WTC11 (cell line): ENCODE results near the gene CCDC200.

Experiments
- ATF1 ChIP-seq: sonication (generic); formaldehyde crosslinking; IDR thresholded peaks from 2 replicates; pipeline ENCODE4 v1.8.1; 2023; ENCODE audit warnings: mild to moderate bottlenecking, moderate library complexity, missing genetic modification reagents
- CREM ChIP-seq: sonication (generic); formaldehyde crosslinking; IDR thresholded peaks from 2 replicates; pipeline ENCODE4 v1.8.1; 2022; ENCODE audit warnings: mild to moderate bottlenecking, missing genetic modification reagents, moderate library complexity
- ELF4 ChIP-seq: sonication (generic); formaldehyde crosslinking; IDR thresholded peaks from 2 replicates; pipeline ENCODE4 v1.8.1; 2022; ENCODE audit warnings: low read depth, mild to moderate bottlenecking, moderate library complexity, missing genetic modification reagents
- ETV6 ChIP-seq: sonication (generic); formaldehyde crosslinking; IDR thresholded peaks from 2 replicates; pipeline ENCODE4 v1.8.1; 2022; ENCODE audit warnings: mild to moderate bottlenecking, missing genetic modification reagents
- NFE2L1 ChIP-seq: sonication (generic); formaldehyde crosslinking; IDR thresholded peaks from 2 replicates; pipeline ENCODE4 v1.8.1; 2023; ENCODE audit warnings: missing genetic modification reagents
- NFYB ChIP-seq: sonication (generic); formaldehyde crosslinking; conservative IDR thresholded peaks from 2 replicates; pipeline ENCODE4 v1.8.0; 2022; ENCODE audit warnings: low read depth, missing genetic modification reagents
- RELA ChIP-seq: sonication (generic); formaldehyde crosslinking; IDR thresholded peaks from 2 replicates; pipeline ENCODE4 v1.8.1; 2022; ENCODE audit warnings: missing genetic modification reagents, mild to moderate bottlenecking, borderline replicate concordance
- TEAD4 ChIP-seq: sonication (generic); formaldehyde crosslinking; IDR thresholded peaks from 2 replicates; pipeline ENCODE4 v1.8.0; 2022; ENCODE audit warnings: mild to moderate bottlenecking, missing genetic modification reagents
- TF ChIP-seq, protein P1 (sequence below): fragments of 200-600 bp; IDR thresholded peaks from 2 replicates; pipeline ENCODE4 v1.8.0; 2022; ENCODE audit warnings: antibody characterized with exemption
- TF ChIP-seq, protein P2 (sequence below): sonication (generic); formaldehyde crosslinking; IDR thresholded peaks from 2 replicates; pipeline ENCODE4 v1.8.1; 2022; ENCODE audit warnings: low read depth, missing genetic modification reagents, borderline replicate concordance
- TF ChIP-seq, protein P3 (sequence below): sonication (generic); formaldehyde crosslinking; IDR thresholded peaks from 2 replicates; pipeline ENCODE4 v1.8.0; 2023; ENCODE audit warnings: missing genetic modification reagents
- TF ChIP-seq, protein P4 (sequence below): sonication (generic); formaldehyde crosslinking; IDR thresholded peaks from 2 replicates; pipeline ENCODE4 v1.8.1; 2022; ENCODE audit warnings: mild to moderate bottlenecking, missing genetic modification reagents, moderate library complexity, borderline replicate concordance
- TF ChIP-seq, protein P5 (sequence below): sonication (generic); formaldehyde crosslinking; IDR thresholded peaks from 2 replicates; pipeline ENCODE4 v1.8.0; 2022; ENCODE audit warnings: mild to moderate bottlenecking, missing genetic modification reagents

DNA sequence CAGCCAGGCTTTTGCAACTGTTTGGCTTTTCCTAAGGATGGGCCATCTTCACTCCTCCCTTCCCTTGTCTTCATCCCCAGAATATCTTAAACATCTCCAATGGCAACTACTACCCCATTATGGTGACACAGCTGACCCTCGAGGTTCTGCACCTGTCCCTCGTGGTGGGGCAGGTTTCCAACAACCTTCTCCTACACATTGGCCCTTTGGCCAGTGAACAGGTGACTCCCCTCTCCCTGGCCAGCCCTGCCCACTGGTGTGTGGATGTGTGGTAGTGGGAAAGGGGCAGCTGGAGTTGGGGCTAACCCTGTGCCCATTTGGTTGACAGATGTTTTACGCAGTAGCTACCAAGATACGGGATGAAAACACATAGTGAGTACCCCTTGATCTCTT lies 12.1 kb downstream of the CCDC200 start:
- TF ChIP-seq, protein P1, sequence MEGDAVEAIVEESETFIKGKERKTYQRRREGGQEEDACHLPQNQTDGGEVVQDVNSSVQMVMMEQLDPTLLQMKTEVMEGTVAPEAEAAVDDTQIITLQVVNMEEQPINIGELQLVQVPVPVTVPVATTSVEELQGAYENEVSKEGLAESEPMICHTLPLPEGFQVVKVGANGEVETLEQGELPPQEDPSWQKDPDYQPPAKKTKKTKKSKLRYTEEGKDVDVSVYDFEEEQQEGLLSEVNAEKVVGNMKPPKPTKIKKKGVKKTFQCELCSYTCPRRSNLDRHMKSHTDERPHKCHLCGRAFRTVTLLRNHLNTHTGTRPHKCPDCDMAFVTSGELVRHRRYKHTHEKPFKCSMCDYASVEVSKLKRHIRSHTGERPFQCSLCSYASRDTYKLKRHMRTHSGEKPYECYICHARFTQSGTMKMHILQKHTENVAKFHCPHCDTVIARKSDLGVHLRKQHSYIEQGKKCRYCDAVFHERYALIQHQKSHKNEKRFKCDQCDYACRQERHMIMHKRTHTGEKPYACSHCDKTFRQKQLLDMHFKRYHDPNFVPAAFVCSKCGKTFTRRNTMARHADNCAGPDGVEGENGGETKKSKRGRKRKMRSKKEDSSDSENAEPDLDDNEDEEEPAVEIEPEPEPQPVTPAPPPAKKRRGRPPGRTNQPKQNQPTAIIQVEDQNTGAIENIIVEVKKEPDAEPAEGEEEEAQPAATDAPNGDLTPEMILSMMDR = no peak
- no peak for TF ChIP-seq ATF1 (CRISPR knock-in tag)
- TF ChIP-seq, protein P2, sequence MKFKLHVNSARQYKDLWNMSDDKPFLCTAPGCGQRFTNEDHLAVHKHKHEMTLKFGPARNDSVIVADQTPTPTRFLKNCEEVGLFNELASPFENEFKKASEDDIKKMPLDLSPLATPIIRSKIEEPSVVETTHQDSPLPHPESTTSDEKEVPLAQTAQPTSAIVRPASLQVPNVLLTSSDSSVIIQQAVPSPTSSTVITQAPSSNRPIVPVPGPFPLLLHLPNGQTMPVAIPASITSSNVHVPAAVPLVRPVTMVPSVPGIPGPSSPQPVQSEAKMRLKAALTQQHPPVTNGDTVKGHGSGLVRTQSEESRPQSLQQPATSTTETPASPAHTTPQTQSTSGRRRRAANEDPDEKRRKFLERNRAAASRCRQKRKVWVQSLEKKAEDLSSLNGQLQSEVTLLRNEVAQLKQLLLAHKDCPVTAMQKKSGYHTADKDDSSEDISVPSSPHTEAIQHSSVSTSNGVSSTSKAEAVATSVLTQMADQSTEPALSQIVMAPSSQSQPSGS (CRISPR knock-in tag) = no peak
- TF ChIP-seq, protein P3, sequence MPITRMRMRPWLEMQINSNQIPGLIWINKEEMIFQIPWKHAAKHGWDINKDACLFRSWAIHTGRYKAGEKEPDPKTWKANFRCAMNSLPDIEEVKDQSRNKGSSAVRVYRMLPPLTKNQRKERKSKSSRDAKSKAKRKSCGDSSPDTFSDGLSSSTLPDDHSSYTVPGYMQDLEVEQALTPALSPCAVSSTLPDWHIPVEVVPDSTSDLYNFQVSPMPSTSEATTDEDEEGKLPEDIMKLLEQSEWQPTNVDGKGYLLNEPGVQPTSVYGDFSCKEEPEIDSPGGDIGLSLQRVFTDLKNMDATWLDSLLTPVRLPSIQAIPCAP (CRISPR knock-in tag) = no peak
- no peak for TF ChIP-seq TEAD4 (CRISPR knock-in tag)
- TF ChIP-seq, protein P4, sequence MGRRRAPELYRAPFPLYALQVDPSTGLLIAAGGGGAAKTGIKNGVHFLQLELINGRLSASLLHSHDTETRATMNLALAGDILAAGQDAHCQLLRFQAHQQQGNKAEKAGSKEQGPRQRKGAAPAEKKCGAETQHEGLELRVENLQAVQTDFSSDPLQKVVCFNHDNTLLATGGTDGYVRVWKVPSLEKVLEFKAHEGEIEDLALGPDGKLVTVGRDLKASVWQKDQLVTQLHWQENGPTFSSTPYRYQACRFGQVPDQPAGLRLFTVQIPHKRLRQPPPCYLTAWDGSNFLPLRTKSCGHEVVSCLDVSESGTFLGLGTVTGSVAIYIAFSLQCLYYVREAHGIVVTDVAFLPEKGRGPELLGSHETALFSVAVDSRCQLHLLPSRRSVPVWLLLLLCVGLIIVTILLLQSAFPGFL (CRISPR knock-in tag) = no peak
- TF ChIP-seq RELA (CRISPR knock-in tag) = no peak
- no peak for TF ChIP-seq ETV6 (CRISPR knock-in tag)
- TF ChIP-seq, protein P5, sequence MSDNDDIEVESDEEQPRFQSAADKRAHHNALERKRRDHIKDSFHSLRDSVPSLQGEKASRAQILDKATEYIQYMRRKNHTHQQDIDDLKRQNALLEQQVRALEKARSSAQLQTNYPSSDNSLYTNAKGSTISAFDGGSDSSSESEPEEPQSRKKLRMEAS (CRISPR knock-in tag) = no peak
- TF ChIP-seq CREM (CRISPR knock-in tag) = no peak
- no peak for TF ChIP-seq NFE2L1 (CRISPR knock-in tag)
- no peak for TF ChIP-seq NFYB (CRISPR knock-in tag)
- no peak for TF ChIP-seq ELF4 (CRISPR knock-in tag)
